HuH-7 (cell line): ENCODE results near the gene MYO9A.
"Not testable (repeated sequence)": the region's sequence is repeated elsewhere in the genome, so short reads cannot be mapped to it uniquely, and the experiment has no call there.

Experiments
- DNase-seq: peaks from one replicate; pipeline ENCODE4 v3.0.0; 2011; ENCODE audit warnings: low spot score

The MYO9A gene

DNA sequence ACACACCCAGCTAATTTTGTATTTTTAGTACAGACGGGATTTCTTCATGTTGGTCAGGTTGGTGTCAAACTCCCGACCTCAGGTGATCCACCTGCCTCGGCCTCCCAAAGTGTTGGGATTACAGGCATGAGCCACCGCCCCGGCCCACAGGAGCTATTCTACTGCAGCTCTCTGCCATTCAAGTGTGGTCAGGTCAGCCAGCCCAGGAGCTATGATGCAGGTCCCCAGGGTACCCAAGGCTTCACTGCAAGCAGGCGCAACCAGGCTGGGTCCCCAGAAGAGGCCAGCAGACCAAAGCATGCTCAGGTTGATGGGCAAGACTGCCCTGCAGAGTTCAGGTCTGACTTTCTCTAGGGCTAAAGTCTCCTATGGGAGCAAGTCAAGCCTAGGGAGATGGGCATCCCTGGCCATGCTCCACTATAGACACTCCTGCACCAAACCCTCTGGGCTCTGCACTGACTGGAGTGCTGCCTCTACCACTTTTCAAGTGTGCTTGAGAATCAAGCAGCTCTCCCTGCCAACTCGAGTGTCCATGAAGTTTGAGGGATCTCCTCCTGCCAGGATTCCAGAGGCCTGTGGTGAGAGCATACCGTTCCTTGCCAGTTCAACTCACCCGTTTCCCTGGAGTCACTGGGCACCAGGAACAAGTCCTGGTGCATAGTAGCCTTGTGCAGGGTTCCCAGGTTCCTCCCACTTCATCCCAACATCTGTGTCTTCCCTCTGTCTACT, 30.9 kb downstream of the MYO9A start:
- DNase-seq: no peak

DNA sequence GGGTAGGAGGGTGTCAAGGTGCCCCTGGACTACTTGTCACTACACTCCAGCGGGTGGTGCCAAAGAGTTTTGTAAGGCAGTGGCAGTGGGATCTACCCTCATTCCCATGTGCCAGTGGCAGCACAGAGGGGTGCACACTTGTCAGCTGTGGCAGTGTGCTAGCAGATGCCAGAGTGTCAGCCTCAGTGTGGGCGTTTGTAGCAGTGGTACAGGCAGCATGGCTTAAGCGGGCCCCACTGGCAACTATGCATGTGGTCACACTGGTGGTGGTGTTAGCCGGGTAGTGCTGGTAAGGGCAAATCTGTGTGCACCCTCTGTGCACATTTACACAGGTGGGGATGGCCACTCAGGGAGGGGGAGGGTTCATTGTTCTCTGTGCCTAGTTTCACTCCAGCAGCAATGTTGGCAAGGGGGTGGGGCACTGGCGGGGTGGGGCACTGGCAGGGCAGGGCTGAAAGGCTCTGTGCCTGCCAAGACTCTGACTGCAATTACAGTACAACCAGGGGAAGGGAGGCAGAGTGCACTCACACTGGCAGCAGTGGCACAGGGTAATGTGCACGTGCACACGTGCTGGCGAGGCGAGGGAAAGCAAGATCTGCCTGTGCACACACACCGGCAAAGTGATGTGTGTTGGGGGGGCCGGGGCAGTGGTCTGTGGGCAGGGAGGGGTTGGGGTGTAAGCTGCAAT, 31.8 kb downstream of the MYO9A start:
- no peak for DNase-seq

DNA sequence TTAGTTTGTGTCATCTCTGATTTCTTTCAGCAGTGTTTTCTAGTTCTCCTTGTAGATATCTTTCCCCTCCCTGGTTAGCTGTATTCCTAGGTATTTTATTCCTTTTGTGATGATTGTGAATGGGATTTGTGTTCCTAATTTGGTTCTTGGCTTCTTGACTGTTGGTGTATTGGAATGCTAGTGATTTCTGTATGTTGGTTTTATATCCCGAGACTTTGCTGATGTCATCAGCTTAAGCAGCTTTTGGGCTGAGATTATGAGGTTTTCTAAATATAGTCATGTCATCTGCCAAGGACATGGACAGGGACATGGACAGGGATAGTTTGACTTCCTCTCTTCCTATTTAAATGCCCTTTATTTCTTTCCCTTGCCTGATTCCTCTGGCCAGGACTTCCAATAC, 35.8 kb downstream of the MYO9A start:
- DNase-seq: no peak

DNA sequence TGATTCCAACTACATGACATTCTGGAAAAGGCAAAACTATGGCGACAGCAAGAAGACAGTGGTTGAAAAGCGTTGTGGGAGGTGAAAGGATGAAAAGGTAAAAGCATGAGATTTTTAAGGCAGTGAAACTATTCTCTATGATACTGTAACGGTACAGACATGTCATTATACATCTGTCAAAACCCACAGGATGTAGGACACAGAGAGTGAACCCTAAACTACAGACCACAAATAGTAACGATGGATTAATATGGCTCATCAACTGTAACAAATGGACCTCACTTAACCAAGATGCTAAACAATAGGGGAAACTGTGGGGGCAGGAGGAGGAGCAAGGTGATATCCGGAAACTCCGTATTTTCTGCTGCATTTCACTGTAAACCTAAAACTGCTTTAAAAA, 39.1 kb downstream of the MYO9A start:
- no peak for DNase-seq

DNA sequence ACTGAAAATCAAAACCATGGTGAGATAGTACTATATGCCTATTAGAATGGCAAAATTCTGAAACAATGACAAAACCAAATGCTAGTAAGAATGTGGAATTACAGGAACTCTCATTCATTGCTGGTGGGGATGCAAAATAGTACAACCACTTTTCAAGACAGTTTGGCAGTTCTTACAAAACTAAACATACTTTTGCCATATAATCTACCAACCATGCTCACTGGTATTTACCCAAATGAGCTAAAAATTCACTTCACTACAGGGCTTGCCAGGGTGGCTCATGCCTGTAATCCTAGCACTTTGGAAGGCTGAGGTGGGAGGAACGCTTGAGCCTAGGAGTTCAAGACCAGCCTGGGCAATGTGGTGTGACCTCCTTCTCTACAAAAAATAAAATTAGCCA, 40.0 kb downstream of the MYO9A start:
- DNase-seq: no peak

DNA sequence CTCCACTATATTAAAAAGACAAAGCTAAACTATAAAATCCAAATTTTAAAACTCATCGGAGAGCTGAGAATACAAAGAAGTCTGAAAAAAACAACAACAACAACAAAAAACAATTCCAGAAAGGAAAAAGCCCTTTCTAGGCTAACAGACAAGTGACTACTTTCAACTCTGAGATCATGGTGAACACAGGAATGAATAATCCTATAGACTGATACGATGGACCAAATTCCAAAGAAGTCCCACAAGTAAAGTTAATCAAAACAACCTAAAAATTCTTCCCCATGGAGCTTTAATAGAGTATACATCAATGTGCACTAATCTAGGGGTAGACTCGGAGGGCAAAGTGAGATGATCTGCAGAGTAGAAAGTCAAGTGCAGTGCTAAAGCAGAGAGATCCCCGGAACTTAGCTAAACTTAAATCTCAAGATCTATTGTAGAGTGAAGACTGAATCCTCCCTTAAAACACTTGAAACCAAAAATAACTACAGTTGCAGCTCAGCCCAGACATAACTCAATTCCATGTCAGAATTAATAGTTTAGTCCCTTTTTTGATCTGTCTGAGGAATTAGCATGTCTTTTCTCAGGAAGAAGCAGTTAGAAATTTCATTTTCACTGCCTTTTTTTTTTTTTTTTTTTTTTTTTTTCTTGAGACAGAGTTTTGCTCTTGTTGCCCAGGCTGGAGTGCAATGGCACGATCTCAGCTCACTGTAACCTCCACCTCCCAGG, 43.5 kb downstream of the MYO9A start:
- no peak for DNase-seq

DNA sequence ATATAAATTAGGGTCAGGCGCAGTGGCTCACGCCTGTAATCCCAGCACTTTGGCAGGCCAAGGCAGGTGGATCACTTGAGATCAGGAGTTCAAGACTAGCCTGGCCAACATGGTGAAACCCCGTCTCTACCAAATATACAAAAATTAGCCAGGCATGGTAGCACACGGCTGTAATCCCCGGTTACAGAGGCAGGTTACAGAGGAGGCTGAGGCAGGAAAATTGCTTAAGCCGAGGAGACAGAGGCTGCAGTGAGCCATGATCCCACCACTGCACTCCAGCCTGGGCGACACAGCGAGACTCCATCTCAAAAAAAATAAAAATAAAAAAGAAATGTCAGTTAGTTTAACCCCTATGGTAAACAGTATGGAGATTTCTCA, 46.5 kb downstream of the MYO9A start:
- DNase-seq: not testable (repeated sequence)

DNA sequence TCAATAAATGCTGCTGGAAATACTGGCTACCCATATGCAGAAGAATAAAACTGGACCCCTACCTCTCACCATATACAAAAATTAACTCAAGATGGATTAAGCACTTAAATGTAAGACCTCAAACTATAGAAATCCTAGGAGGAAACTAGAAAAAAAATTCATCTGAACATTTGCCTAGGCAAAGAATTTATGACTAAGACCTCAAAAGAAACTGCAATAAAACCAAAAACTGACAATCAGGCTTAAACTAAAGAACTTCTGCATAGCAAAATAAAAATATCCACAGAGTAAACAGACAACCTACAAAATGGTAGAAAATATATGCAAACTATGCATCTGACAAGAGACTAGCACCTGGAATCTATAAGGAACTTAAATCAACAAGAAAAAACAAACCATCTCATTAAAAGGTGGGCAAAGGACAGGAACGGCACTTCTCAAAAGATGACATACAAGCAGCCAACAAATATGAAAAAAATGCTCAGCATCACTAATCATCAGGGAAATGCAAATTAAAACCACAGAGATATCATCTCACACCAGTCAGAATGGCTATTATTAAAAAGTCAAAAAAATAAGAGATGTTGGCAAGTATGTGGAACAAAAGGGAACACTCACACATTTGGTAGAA, 47.0 kb downstream of the MYO9A start:
- DNase-seq: no peak

DNA sequence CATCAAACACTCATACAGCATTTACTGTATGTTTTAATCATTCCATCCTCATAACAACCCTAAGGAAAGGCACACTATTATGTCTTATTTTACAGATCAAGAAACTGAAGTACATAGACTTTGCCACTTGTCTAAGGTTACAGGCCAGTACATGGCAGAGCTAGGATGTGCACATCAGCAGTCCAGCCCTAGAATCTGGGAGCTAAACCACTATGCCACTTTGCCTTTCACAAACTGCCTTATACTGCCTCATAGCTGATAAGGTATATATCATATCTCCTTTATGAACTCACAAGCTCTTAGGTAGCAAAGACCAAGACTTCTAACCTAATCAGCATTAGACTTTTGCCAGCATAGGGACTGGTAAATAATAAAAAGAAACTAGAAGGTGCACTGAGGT, 49.1 kb downstream of the MYO9A start:
- DNase-seq: no peak

DNA sequence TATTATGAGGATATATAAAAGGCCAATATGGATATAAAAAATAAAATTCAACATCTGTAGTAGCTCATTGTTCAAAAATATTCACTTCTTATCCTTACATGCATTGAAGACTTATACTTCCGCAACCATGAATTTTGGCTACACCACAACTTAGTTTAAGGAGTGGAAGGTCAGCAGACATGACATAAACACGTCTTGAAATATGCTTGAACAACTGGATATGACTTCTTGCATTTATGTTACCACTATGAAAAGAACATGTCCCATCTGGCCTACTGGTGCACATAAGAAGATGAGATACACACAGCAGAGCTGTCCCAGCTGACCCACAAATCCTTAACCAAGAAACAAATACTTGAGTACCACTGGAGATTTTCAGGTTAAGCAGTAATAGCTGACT, 52.1 kb downstream of the MYO9A start:
- DNase-seq: no peak

DNA sequence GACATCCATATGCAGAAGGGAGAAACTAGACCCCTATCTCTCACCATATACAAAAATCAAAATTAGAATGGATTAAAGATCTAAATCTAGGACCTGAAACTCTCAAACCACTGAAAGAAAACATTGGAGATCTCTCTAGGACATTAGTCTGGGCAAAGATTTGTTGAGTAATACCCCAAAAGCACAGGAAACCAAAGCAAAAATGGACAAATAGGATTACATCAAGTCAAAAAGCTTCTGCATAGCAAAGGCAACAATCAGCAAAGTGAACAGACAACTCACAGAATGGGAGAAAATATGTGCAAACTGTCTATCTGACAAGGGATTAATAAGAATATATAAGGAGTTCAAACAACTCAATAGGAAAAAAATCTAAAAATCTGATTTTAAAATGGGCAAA, 54.8 kb downstream of the MYO9A start:
- DNase-seq: no peak

DNA sequence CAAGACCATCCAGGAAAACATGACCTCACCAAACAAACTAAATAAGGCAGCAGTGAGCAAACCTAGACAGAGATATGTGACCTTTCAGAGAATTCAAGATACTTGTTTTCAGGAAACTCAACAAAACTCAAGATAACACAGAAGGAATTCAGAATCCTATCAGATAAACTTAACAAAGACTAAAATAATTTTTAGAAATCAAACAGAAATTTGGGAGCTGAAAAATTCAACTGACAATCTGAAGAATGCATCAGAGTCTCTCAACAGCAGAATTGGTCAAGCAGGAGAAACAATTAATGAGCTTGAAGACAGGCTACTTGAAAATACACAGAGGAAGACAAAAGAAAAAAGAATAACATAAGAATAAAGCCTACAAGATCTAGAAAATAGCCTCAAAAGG, 55.6 kb downstream of the MYO9A start:
- no peak for DNase-seq

DNA sequence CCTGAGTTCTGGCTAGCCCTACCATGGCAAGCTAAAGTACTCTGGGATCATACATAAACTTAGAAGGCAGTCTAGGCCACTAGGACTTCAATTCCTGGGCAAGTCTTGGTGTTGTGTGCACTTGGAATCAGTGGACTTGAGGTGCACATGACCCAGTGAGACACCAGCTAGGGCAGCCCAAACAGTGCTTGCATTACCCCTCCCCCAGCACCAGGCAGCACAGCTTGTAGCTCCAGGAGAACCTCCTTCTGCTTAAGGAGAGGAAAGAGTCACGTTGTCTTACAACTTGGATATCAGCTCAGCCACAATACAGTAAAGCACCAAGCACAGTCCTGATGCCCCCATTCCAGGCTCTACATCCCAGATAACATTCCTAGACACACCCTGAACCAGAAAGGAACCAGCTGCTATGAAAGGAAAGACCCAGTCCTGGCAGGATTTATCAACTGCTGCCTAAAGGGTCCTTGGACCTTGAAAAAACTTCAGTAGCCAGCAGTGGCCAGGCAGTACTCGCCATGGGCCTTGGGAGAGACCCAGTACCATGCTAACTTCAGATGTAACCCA, 57.2 kb downstream of the MYO9A start:
- no peak for DNase-seq

DNA sequence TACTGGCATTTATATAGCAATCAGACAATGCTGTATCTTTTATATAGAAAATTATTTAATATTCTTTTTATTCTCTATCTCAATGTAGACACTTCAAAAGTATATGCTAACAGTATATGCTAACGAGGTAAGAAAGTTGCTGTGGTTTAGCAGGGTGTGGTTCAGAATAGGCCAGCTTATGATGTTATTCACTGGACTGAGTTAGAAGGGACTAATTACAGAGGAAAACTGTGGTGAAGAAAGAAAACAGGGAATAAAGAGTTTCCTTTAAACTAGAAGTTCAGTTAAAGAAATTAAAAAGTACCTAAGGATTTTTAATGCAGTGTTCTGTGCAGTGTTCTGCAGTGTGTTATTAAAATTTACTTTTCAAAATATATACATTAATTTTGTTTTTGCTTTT, 59.4 kb downstream of the MYO9A start:
- DNase-seq: no peak

DNA sequence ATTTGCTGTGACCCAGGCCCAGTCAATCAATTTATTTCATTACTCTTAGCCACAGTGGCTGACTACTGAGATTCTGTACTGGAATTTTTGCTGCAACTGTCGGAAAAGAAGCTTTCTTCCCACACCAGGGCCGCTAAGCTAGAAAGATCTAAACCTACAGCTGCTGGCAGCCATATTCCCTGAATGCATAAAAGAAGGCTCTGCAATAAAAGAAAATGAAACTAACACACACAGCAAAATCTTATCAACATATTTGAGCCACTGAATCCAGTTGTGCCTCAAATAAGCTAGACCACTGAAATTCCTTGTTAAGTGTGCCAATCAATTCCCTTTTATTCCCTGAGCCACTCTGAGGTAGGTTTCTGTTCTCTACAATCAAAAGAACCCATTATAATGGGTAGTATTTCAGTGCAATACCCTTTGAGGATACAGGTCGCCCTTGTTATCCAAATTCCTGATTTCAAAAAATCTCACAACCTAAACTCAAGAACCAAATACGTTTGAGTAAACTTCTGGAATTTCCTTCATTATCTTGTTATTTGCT, 60.3 kb downstream of the MYO9A start:
- DNase-seq: no peak

DNA sequence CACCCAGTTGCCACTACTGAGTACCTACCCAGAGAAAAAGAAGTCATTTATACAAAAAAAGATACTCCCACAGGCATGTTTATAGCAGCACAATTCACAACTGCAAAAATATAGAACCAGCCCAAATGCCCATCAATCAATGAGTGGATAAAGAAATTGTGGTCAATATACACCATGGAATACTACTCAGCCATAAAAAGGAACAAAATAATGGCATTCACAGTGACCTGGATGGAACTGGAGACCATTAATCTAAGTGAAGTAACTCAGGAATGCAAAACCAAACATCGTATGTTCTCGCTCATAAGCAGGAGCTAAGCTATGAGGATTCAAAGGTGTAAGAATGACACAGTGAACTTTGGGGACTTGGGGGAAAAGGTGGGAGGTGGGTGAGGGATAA, 61.7 kb downstream of the MYO9A start:
- not testable (repeated sequence) for DNase-seq

DNA sequence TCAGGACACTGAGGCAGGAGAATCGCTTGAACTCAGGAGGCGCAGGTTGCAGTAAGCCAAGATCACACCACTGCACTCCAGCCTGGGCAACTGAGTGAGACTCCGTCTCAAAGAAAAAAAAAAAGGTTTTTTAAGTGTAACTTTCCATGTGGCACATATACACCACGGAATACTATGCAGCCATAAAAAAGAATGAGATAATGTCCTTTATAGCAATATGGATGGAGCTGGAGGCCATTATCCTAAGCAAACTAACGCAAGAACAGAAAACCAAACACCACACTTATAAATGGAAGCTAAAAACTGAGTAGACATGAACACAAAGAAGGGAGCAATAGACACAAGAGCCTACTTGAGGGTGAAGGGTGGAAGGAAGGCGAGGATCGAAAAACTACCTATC, 64.7 kb downstream of the MYO9A start:
- not testable (repeated sequence) for DNase-seq

DNA sequence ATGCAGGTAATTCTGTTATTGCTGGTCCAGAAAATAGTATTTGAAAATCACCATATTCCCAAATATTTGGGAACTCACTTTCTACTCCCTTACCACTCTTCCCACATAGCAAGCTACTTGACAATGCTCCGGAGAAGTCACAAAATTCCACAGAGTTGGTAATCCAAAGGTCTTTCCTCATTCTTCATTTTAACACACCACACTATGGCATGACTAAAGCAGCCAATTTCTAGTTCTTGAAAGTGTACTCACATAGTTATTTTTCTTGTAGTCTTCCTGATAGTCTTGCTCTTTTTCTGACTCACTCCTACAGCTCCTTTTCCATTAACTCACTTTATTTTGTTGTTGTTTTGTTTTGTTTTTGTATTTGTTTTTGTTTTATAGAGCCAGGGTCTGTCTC, 67.2 kb downstream of the MYO9A start:
- no peak for DNase-seq

DNA sequence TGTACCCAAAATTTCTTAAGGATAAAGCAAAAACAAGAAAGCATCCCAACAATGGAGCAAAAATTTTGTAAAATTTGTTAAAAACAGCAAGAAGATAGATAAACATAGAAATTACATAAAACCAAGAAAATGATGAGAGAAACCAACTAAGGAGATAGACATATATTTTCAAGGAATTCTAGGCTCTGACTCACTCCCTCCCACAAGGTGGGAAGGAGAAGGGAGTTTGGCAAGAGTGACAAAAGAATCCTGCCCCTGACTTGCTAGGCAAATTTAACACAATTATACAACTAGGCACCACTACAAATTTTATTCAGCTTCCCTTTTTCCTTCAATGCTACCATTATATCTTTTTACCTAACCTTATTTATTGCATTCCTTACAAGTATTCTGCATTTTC, 70.9 kb downstream of the MYO9A start:
- no peak for DNase-seq

DNA sequence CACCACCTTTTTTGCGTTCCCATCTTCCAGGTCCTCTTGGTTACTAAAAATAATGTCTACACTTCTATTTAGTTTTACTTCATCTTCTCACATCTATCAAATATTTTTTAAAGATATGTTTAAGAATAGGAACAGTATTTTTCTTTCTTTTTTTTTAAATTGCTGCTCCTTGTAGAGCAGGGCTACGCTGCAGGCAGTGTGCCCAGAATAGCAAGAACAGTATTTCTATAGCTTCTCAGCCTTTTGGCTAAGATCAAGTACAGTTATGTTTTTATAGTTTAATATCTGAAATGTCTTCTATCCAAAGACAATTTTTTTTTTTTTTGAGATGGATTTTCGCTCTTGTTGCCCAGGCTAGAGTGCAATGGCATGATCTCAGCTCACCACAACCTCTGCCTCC, 73.0 kb downstream of the MYO9A start:
- no peak for DNase-seq

DNA sequence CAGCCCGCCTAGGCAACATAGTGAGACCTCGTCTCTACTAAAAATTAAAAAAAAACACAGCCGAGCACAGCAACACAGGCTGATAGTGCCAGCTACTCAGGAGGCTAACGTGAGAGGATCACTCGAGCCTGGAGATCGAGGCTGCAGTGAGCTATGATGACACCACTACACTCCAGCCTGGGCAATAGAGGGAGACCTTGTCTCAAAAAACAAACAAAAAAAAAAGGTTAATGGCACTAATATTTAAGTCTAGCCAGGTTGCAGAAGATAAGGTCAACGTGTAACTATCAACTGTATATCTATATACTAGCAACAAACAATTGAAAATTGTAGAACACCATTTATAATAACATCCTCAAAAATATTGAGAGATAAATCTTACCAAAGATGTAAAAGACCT, 75.1 kb downstream of the MYO9A start:
- DNase-seq: no peak

DNA sequence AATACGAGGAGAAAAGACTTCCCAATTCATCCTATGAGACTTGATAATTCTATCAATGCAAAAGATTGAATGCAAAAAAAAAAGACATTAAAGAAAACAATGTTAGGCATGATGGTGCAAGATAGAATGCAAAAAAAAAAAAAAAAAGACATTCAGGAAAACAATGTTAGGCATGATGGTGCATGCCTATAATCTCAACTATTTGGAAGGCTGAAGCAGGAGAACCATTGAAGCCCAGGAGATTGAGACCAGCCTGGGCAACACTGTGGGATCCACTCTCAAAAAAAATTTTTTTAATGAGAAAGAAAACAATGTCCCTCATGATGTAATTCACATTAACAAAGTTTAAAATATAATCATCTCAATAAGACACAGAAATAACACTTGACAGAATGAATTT, 75.9 kb downstream of the MYO9A start:
- no peak for DNase-seq
